Lung microvascular endothelial cell (primary cell): ENCODE measurements around the gene C2CD4B. TPM values are rescaled to one million over a fixed set of nuclear protein-coding genes. Genes with fewer than 3 reads are reported as not detected.
A peak's percentile ranks its signal among the peaks of the same experiment; 100 is the strongest.

Source experiments
- DNase-seq, 2 donors: peaks; one replicate each; pipeline versions ENCODE4 v3.0.0 to v3.0.0-alpha.2; 2010; ENCODE audit warnings: low read depth in 2 of 2
- total RNA-seq: library from RNA; depleted of rRNA; stranded (reverse); fragments of >200 nt; gene quantifications from 2 replicates; pipeline ENCODE4 v1.2.1, GENCODE V29; 2014

The C2CD4B gene
- total RNA-seq, 1 donor from 2014 or later, result 45.6 TPM

DNA sequence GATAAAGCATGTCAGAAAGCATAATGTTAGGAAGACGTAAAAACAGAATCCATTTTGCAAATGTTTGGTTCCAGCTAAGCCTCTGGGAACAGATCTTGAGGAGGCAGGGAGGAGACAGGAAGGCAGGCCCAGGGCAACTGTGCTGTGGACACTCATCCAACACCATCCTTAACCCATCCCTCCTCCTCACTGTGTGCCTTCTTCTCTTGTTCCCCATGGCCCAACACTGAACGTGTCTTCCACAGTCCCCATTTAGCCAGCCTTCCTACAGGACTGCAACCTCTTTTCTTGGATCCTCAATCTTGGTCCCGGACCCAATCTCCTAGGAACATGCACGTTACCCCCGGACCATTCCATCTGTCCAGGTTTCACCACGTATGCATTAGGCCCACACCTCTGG, 15.4 kb downstream of the C2CD4B start:
- no peak for DNase-seq

DNA sequence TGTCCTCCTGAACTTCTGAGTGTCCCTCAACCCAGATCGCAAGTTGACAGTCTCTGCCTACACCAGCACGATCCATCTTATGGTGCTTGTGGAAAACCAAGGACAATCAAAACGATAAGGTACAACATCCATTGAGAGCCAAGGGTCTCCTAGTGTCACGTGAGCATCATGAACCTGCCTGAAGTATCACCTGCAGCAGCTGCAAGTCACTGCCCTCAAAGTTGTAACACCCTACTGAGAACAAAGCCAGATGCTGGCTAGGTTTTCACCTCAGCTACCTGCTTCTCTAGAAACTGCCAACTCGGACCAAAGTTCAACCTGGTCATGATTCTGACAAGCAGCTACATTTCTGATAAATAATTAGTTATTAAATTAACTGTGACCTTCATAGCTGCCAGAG, 17.5 kb downstream of the C2CD4B start:
- no peak for DNase-seq

DNA sequence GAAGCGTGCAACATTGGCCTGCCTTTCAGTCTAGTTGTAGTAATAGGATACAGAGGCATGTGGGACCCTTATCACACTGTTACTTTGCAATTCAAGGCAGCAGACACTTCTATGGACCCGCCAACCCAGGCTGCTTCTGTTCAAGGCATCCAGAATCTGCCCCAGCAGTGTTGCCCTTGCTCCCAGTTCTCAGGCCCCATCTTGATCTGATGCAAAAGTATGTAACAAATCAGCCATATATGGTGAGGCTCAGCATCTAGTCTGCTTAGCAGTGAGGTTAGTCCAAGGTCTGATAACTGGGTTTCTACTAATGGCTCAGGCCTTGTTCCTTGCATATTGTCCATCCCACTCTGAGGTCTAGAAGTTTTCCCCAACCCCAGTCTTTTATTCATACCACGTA, 17.9 kb downstream of the C2CD4B start:
- DNase-seq, result no peak

DNA sequence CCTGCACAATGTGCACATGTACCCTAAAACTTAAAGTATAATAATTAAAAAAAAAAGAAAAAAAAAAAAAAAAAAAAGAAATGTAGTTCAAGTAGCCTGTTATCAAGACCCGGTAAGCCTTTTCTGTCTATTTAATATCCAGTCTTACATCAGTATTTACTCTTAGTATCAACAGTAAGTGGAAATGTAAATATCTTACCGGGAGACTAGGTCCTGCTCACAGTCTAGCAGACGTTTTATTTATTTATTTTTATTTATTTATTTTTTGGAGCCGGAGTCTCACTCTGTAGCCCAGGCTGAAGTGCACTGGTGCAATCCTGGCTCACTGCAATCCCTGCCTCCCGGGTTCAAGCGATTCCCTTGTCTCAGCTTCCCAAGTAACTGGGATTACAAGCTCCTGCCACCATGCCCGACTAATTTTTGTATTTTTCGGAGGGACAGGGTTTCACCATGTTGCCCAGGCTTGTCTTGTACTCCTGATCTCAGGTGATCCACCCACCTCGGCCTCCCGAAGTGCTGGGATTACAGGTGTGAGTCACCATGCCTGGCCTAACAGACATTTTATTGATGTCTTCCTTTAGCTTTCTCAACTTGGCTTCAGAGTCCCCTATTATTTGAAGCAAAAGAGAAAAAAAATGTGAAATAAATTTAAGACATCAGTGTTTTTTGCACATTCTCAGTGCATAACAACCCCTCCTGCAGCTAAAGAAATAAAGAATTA, 19.9 kb downstream of the C2CD4B start:
- no peak for DNase-seq

DNA sequence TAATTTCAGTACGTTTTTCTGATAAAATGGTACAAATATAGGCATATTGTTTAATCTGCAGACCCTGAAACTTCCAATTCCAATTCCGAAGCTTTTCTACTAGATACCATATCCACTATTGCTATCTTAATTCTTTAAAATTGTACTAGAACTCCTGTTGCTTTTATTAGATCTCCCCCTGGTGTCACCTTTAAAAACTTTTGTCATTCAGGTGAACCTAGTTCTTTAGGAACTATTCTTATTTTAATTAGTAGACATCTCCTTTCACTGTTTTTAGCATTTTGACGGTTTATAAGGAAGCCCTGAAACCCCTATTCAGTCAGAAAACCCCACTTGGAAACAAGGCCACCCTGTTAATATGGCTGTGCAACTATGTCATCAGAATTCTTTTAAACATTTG, 22.3 kb downstream of the C2CD4B start:
- DNase-seq, result peak in 1 of 2 donors; percentile 60

DNA sequence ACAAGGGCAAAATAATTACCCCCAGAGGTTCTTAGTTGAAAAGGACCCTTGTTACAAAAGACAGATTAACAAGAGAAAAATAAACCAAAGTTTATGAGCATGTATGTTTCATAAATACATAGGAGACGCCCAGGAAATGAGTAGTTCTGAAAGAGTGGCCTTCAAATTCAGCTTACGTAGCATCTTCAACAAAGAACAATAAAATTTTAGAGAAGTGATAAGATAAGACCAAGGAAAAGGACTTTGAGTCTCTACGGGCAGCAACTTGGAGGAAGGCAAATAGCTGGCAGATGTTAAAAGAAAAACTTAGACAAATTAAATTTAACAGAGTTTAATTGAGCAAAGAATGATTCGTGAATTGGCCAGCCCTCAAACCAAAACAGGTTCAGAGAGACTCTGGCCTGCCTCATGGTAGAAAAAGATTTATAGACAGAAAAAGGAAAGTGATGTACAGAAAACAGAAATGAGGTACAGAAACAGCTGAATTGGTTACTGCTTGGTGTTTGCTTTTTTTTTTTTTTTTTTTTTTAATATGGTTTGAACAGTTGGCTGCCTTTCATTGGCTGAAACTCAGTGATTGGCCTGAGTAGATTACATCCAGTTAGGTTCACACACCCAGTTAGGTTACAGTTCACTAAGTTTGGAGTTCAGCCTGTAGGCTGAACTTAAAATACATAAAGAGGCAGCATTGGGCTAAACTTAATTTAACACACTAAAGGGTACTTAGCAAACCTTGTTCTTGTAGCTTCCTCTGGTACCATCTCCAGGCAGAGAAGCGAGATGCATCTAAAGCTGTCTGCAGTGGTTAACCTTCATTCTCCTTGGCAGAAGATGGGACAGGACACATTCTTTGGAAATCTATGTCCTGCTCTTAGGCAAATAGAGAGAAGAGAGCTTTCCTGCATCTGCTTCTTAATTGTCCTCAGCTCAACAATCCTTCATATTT, 23.2 kb downstream of the C2CD4B start:
- DNase-seq, result peak in 1 of 2 donors; percentile 51

DNA sequence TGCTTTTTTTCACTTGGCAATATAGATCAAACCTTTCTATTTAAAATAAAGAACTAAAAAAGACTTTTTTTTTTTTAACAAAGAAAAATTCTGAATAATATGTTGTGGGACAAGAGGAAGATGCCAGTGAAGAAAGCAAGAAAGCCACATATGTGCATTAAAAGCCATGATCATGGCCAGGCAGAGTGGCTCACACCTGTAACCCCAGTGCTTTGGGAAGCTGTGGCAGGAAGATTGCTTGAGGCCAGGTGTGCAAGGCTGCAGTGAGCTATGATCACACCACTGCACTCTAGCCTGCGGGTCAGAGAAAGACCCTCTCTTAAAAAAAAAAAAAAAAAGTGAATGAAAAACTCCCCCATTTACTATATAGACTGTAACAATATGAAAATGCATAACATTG, 23.9 kb downstream of the C2CD4B start:
- no peak for DNase-seq

DNA sequence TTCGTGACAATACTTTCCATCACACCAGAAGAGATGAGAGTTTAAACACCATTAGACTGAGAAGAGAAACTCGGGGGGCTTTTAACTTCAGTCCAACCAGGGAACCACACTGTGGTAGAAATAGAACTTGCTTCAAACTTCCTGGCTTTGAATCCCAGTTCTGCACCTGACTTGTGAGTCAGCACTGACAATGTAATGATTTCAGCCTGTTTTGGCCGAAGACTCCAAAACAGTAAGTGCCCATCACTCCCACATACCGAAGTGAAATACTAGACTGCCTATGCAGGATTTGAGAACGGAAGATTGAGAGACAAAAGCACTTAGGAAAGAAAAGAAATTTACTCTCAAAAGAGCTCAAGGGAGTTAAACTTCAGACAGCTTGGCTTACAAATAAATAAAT, 27.0 kb downstream of the C2CD4B start:
- DNase-seq, result peak; percentile 91 to 97

DNA sequence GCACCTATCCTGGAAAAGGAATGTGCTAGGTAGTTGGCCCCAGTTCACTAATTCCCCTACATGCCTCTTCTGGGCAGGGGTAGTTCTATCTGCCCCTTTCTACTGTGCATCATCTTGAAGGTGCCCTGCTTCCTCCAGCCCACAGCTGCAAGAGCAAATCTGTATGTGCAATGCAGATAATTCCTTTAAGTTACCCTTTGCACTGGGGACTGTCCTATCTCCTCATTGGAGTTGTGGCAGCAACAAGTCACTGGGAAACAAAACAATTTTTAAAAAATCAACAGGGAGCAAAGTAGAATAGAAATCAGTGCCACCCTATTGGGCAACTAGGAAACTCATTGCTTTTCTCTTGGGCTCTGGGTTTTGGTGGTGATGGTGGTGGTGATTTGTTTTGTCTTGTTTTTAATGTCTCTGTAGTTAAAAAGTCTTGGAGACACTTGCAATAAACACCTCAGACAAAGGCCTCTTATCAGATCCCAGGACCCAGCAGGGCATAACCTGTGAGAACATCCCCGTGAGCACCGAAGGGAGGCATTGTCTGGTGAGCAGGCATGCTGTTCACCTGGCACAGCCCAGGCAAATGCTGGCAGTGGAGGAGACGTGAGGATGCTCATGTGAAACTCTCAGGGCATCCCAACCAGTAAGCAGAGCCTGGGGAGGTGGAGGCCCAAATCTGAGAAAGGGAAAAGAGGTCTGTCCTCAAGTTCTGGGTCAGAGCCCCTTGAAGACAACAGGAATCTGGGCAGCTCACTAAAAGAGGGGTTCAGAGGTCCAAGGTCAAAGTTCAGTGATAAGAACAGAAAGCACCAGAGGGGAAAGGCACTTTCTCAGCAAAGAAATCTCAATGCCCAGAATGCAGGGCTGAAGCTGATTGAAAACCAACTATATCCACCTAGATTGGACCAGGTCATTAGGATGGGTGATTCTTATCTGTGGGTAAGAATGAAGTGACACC, 27.9 kb downstream of the C2CD4B start:
- DNase-seq, result no peak

DNA sequence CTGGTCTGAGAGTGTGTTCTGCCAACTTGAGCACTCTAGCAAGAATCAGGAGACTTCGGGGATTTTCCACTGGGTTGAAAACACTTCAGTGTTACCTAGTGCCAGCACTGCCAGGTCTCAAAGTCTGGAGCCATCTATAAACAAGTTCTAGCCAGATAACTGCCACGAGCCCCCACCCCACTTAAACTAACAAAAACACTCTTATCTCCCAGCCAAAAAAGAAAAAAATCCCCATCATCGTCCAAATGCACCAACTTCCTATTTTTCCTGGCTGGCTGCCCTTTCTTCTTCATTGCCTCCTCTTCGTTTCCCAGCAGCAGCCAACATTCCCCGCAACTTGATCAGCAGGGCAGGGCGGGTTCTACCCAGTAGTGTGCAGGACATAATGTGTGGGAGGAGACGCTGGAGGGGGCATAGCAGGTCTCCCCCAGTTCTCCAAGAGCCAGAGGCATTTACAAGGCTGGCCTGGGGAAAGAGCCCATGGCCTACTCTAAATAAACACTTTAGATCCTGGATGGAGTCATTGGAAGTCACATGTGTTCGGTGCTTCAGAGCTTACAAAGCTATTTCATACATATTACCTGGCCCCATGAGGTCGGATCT, 29.5 kb downstream of the C2CD4B start:
- DNase-seq, result peak; percentile 74 to 83

DNA sequence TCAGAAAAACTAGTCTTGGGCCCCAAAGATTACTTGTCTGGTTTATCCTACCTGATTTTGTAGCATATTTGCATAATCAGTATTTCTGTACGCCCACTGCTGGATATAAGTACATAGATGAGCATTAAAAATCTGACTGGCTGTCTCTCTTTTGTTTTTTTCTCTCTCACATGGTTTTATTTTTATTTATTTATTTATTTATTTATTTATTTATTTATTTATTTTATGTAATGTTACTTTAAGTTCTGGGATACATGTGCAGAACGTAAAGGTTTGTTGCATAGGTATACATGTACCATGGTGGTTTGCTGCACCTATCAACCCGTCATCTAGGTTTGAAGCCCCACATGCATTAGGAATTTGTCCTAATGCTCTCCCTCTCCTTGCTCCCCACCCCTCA, 31.9 kb downstream of the C2CD4B start:
- DNase-seq, result no peak

DNA sequence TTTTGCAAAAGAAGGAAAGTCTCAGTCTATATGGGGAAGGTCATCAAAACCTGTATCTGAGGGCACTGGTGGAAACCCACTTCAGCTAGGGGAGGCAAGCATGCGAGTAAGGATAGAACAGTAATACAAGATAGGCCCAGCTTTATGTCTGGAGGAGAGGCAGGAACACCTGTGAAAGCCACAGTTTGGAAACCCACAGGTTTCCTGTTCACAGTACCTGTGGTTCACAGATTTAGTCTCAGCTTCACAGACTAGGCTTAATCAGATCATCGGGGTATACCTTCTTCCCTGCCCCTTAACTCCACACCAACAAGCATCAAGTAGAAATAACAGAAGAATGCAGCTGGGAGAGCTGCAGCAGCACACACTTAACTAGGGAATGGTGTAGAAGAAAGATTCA, 36.2 kb downstream of the C2CD4B start:
- DNase-seq, result no peak

DNA sequence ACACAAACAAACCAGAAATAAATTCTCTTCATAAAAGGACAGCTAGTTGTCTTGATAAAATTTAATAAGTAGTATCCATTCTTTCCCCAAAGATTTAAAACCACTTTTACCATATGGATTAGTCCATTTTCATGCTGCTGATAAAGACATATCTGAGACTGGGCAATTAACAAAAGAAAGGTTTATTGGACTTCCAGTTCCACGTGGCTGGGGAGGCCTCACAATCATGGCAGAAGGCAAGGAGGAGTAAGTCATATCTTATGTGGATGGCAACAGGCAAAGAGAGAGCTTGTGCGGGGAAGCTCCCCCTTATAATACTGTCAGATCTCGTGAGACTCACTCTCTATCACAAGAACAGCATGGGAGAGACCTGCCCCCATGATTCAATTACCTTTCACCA, 38.7 kb downstream of the C2CD4B start:
- DNase-seq, result no peak

DNA sequence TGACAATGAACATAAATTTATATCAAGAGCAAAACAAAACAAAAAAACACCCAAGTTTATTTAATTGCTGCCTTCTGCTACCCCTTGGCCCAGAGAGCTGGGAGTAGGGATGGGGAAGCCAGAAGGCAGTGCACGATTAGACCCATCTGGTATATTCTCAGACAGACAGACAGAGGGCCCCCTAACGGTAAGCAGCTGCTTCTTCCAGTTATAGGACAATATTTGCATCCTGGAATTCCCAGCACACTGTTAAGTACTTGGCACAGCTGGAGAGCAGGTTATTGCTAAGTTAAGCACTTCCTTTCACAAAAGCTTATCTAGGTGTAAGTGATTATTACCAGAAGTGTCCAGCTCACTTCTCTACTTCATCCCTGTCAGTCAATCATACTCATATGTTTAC, 39.3 kb downstream of the C2CD4B start:
- peak; percentile 87 to 93 for DNase-seq

DNA sequence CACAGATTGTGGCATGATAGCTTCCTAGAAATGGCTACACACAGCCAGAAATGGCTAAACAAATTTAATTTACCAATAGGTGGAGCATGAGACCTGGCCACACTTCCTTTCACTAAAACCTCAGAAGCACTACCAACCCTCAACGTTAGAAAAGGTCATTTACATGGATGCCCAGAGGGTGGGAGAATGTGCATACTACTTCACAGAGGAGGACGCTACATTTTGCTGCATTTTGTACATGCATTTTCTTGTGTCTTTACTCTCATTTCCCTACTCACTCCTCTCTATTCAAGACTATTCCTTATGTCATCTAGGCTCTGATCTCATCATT, 40.1 kb downstream of the C2CD4B start:
- peak; percentile 54 to 58 for DNase-seq

DNA sequence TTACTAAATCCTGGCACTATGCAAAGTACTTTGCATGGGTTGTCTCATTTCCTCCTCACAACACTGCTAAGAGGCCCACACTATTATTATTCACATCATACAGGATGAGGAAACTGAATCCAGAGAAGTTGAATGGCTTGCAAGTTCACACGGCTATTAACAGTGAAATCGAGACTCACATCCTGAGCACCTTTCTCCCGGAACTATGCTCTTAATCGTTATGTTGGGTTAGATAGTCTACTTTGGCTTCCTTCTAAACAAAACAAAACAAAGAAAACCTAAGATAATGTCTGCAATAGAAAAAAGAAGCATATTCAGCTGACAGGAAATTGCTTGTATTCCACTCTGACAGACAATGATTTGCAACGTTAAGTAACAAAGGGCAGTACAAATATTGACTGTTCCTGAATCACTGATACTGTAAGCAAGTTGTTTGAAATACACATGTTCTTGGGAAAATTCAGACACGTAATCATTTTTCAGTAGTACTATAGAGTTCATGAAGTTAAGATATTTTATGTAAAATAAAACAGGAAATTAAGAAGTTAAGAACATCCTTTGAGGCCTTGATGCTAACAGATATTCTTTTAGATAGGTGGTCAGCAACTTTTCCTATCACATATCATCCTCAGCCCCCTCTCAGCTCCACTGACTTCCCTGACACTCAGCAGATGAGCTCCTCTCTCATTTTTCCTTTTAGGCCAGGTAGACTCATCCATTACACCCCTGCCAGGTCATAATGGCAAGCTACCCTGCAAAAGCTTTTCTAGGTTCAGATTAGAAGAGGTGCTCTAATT, 40.7 kb downstream of the C2CD4B start:
- peak; percentile 96 to 99 for DNase-seq

DNA sequence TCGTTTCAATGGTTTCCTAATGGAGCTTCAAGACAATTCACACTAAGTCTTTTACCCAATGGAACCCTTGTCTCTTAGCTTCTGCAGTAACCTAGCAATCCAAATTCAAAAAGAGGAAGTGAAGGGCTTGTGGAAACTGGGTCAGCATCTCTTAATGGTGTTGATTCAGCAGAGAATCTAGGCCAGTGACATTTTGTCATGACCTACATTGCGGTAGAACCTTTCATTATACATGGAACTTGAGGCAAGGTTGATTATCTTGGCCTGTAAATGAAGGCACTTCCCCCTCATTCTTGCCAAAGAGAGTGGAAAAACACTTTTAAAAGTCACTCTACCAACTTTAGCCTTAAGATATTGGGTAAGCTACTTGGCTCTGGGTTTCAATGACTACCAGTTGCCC, 42.8 kb downstream of the C2CD4B start:
- no peak for DNase-seq

DNA sequence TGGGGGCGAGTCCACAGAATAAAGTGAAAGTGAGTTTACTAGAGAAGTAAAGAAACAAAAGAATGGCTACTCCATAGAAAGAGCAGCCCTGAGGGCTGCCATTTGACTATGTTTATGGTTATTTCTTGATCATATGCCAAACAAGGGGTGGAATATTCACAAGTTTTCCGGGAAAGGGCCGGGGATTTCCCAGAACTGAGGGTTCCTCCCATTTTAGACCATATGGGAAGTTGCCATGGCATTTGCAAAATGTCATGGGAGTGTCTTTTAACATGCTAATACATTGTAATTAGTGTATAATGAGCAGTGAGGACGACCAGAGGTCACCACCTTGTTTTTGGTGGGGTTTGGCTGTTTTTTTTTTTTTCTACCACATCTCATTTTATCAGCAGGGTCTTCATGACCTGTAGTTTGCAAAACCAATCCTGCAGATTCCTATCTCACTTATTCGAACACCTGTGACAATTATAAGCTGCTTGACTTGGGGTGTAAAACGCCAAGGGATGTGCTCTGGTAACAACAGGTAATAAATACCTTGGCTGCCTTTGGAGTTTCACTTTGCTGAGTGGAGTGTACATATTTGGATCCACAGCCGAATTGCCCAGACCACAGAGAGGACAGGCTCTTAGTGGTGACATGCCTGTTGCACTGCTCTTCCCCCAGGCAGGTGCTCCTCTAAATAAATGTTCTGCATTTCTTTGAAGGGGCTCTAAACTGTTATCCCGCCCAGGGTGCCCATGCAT, 43.6 kb downstream of the C2CD4B start:
- peak; percentile 47 to 51 for DNase-seq

DNA sequence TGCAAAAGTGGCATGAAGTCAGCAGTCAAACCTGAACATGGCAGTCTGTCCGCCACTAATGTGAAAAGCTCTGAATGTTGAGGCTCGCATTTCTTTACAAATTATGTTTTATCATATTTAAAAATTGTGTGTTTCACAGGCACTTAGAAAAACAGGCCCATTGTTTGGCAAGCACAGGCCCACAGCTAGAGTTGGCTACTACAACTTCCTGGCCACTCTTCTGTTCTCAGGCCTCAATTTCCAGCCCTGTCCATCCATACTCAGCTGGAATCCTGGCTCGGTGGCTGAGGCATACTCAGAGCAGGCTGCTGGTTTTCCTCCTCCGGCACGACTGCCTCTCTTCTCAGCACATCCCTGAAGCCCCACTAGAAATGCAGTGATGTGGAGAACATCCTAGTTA, 44.3 kb downstream of the C2CD4B start:
- DNase-seq, result peak in 1 of 2 donors; percentile 52

DNA sequence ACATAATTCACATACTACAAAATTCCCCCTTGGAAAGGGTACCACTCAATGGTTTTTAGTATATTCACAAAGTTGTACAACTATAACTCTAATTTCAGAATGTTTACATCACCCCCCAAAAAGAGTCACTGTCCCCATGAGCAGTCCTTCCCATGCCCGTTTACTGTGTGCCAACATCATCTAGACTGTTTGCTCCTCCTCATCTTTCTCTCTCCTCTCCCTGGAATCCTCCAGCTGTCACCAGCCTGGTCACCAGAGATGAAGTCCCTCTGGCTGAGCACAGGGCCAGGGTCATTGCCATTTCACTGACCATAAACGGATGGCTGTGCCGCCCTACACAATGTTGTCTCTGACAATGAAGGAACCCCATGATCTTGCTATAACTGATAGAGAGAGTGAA, 45.2 kb downstream of the C2CD4B start:
- no peak for DNase-seq
